Measurements from ENCODE around the gene SUN5.

Gene SUN5

DNA sequence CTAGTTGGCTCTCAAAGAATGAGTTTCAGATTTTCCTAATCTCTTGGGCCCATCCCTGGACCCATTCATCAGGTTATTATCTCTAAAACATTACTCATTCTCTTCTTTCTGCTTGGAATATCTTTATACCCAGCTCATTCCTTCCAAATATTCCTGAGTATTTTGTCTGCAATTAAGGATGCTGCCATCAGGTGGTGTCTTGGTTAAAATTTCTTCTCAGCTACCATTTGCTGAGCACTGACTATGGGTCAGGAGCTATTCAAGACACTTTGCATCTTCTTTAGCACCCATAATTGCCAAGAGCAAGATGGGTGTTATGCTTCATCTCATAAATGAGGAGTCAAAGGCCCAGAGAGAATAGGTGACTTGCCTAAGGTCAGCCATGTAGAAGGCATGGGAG, 8.4 kb downstream of the SUN5 start:
- no peak for DNase-seq (ENCODE audit: low spot score)

DNA sequence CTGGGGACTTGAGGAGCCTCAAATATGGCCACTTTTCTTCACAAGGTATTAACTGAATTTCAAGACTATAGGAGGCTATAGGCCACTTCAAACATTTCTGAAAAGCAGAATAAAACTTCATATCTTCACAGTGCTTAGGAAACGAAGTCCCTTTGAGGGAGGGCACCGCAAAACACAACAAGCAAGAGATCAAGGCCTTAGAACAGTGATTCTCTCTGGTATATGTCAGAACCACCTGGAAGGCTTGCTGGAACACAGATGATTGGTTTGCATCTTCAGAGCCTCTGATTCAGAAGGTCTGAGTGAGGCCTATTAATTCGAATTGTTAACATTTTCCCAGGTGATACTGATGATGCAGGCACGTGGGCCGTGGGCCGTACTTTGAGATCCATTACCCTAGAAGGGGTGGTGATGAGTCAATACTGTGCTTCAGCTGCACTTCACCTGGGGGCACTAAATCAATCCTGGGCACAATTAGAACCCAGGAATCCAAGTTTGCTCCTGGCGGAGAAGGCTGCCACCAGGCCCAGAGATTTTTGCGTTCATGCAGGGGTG, 10.7 kb downstream of the SUN5 start:
- no peak for DNase-seq (ENCODE audit: low spot score)

GRCh38 chr20:32991792-32992641, 12.2 kb downstream of the SUN5 start:
- no peak for DNase-seq (ENCODE audit: low spot score)

- no peak for DNase-seq (ENCODE audit: low spot score)
Observed at GRCh38 chr20:32991383-32991782, 12.8 kb downstream of the SUN5 start.

DNA sequence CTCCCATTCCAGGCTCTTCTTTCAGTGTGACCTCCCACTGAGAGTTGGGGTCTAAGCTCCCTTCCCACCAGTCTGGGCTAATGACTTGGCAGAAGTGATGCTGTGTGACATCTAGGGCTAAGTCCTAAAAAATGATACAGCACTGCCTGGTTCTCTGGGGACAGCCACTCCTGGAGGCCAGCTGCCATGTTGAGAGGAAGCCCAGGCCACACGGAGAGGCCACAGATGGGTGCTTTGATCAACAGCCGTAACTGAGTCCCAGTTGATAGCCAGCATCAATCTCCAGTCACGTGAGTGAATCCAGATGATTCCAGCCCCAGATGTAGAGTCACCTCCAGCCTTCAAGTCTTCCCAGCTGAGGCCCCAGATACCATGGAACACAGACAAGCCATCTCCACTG, 13.8 kb downstream of the SUN5 start:
- DNase-seq (ENCODE audit: low spot score), result no peak

- no peak for DNase-seq (ENCODE audit: low spot score)
Observed at GRCh38 chr20:32989507-32990283, 14.5 kb downstream of the SUN5 start.

GRCh38 chr20:32988008-32988407, 16.2 kb downstream of the SUN5 start:
- DNase-seq (ENCODE audit: low spot score), result no peak

DNA sequence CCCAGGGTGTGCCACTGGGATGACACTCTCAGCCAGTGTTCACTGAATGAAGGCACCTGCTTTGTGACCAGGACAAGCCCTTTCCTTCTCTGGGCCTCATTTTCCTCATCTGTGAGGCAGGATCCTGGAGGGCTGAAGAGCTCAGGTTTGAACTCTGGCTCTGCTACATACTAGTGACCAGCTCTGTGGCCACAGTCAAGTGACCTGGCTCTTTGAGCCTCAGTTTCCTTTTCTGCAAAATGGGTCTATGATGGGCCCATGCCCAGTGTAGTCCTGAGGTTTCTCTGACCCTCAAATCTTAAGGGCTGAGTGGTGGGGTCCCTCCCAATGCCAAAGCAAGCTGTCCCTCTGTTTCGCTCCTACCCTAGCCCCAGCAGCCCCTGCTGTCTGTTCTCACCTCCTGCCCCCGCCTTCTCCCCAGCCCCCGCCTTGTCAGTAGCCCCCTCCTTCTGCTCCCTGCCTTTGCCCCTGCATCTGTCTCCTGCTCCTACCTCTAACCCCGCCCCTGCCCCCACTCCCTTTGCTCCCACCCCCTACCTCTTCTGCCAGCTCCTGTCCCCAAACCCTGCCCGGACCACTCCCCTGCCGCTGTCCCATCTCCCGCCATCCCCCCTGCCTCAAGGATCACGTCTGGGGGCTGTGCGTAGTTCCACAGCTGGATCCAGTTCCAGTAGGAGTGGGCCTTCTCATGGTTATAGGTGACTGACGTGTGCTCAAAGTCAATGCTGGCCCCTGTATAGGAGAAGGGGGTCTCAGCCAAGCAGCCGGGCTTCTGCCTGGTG, 17.0 kb downstream of the SUN5 start:
- no peak for DNase-seq (ENCODE audit: low spot score)

DNA sequence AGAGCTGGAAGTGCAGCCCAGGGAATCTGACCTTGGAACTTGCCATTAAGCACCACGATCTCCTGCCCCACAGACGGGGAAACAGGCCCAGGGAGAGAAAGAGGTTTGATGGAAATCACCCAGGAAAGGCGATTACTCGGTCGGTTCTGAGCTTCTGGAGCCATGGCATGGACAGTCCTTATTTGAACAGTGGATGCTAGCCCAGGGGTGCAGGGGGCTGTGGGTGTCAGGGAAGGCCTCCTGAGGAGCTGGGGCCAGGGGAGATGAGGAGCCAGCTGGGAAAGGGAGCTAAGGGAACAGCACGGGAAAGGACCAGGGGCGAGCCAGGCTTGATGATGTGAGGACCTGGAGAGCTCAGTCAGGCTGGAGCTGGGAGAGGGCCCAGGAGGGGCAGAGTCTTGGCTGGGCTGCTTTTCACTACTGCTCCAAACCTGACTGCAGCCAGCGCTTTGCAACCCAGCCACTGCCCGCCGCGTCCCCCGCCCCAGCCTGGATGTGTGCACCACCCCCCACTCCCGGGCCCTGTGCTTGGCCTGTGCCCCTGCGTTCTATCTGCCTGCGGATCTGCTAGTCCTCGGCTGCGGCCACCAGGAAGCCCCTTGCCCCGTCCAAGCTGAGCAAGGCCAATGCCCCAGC, 17.8 kb downstream of the SUN5 start:
- no peak for DNase-seq (ENCODE audit: low spot score)

GRCh38 chr20:32985596-32985995, 18.6 kb downstream of the SUN5 start:
- no peak for DNase-seq (ENCODE audit: low spot score)

DNA sequence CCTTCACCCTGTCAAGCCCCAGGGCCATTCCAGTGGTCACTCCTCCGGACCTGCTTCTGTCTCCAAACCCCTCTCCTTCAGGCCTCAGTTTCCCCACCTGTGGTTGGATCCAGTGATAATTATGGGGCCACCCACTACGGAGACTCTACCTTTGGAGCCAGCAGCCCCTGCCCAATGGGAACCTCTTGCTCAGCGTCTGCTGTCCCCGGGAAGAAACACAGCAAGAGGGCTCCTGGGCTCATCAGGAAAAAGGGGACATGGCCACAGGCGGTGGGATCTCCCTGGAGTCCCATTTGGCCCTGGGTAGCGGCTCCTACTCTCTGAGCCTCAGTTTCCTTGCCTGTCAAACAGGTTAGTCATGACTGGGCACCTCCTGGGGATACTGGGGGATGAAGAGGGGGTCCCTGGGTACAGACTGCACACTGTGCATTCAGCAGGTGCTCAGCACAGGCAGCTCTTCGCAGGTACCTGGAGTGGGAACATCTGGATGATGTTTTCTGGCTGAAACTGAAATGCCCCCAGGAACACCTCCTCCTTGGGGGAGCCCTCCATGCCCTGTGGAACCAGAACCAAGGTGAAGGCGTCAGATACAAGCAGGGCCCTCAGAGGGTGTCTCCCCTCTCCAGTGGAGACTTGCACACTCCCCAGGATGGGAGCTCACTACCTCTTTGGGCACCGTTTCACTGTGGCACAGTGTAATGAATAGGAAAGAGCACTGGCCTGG, 19.4 kb downstream of the SUN5 start:
- DNase-seq (ENCODE audit: low spot score), result no peak

DNA sequence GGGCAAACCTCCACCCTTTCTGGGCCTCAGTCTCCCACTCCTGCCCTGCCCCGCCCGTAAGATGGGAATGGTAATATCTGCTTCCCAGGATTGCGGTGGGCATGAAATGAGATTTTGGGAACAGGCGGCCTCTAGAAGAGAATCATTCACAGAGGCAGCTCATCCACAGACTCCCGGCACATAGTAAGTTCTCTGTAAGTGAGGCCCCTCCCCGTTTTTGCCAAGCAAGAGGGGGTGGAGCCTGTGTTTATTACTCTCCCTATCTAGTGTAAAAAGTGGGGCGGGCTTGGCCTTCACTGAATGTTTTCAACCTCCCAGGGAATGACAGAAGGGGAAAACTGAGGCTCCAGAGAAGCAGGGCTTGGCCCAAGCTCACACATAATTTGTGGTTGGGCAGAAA, 20.0 kb downstream of the SUN5 start:
- no peak for DNase-seq (ENCODE audit: low spot score)

DNA sequence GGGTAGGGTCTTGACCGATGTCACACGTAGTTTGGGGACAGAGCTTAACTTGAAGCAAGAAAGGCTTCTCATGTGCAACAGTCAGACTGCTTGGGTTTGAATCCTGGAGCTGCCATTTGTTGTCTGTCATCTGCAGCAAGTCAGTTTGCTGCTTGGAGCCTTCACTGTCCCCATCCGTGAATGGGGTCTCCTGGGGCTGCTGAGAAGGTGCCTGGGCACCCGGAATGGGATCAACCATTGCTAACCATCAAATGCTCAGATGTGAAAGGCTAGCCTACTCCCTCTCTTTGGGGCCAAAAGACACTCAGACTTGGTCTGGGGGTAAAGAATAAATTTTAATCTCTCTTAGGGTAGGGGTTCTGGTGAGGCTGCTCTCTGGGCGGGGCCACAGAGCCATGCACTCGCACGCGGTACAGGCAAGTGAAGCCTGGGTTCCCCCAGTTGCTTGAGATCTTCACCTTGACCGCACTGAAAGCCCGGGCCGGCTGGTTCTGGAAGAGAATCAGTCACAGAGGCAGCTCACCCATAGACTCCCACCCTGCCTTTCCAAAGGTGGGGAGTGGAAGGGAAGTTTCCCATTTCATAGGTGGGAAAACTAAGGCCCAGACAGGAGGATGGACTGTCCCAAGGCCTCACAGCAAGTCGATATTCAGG, 20.6 kb downstream of the SUN5 start:
- DNase-seq (ENCODE audit: low spot score), result no peak

DNA sequence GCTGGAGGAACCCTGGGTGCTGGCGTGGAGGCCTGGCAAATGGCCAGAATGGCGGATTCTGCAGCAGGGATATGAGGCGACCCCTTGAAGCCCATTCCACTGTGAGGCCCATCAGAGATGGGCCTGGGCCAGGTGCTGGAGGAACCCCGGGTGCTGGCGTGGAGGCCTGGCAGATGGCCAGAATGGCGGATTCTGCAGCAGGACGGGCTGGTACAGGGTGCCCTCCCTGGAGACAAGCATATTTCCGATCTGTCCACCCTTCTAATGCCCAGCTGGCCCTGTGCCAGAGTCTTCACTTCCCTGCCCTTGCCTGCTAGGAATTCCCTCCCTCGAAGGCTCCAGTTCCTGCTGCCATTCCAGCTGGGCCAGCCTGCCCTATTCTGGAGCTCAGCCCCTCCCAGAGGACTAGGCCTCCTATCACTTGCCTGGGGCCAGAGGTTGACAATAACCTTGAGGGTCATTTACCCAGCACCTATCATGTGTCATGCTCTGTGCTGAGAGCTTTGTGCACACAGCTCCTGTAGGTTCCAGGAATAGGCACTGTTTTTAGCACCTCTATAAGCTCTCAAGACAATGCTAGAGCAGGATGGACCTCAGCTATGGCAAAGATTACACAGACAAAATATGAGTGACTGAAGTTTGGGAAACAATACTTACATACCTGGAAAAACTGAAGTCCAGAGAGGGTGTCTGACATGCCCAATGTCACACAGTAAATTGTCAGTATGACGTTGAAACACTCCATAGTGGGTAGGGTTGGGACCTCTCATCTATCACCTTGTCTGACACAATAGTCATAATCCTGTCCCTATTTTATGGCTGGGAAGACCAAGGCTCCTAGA, 21.4 kb downstream of the SUN5 start:
- DNase-seq (ENCODE audit: low spot score), result no peak

- DNase-seq (ENCODE audit: low spot score), result no peak
Observed at GRCh38 chr20:32980990-32981389, 23.2 kb downstream of the SUN5 start.

DNA sequence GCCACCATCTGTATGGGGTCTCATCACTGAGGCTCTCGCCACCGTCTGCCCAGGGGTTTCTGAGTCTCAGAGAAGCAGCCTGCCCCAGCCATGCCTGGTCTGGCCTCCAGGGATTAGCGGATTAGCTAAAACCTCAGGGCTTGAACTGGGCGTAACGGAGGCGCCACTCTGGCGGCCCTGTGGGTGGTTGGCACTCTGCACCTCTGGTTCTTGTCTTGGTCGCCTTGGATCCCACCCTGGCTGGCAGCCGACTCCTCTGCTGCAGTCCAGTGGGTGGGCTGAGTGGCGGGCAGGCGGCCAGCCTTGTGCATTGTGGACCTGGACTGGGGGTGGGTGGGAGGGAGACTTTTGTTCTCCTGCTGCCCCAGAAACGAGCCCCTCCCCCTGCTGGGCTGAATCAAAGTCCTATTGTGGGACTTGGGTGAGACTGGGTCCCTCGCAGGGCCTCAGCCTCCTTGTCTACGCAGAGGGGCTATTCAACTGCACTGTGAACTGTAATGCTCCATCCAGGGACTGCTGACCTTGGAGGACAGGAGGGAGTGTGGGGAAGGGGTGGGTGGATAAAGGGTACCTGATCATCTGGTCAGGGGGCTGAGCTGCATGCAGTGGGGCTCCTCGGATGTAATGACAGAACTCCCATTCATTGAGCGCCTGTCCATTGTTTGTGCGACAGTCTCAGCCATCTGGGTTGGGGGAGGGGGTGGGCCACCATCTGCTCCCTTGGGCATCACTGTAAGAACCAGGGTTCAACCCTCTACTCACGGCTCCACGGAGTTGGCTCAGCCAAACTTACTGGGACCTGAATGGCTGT, 23.9 kb downstream of the SUN5 start:
- DNase-seq (ENCODE audit: low spot score), result no peak

- no peak for DNase-seq (ENCODE audit: low spot score)
Observed at GRCh38 chr20:32979201-32979998, 24.8 kb downstream of the SUN5 start.

DNA sequence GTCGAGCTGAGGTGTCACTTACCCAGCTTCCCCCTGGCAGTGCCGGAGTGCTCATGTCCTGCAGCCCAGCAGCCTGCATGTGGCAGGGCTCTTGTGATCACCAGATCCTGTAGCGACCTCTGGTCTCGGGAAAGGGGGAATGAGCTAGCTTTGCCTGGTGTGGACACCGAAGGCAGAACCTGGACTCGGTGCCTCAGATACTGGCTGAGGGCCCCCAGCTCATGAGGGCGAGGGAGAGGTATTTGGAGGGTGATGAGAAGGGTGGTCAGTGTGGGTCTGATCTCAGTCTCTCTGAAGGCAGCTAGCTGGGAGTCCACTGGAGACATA, 26.3 kb downstream of the SUN5 start:
- no peak for DNase-seq (ENCODE audit: low spot score)
